GM19468 (cell line): ENCODE data around the gene MYH11.
A peak's percentile ranks its signal among the peaks of the same experiment; 100 is the strongest.

Source experiments
- ATAC-seq: cut with Tn5 transposase; IDR thresholded peaks from one replicate; pipeline ENCODE4 v1.9.1; 2021; ENCODE audit warnings: mild to moderate bottlenecking, moderate library complexity, moderate number of reproducible peaks; ENCODE audit not compliant: unreplicated experiment; ENCODE audit errors: extremely low read depth

MYH11 gene

GRCh38 chr16:15856901-15857698 is at the start of gene MYH11:
MYH11 (minus strand) TSS chr16:15857028; CDS start chr16:15838252, 18,776 bp downstream.
- no peak for ATAC-seq

DNA sequence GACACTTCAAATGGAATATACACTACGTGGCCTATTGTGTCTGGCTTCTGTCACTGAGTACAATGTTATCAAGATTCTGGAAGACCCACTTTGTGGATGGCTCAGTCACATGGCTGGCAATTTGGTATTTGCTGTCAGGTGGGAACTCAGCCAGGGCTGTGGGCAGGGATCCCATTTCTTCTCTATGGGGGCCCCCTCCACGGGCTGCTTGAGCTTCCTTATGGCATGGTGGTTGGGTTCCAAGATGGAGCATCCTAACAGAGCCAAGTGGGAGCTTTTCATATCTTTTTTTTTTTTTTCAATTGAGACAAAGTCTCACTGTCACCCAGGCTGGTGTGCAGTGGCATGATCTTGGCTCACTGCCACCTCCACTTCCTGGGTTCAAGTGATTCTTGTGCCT is 49.6 kb upstream of the MYH11 start:
- no peak for ATAC-seq

GRCh38 chr16:15903960-15904359 is 47.1 kb upstream of the MYH11 start:
- ATAC-seq: no peak

DNA sequence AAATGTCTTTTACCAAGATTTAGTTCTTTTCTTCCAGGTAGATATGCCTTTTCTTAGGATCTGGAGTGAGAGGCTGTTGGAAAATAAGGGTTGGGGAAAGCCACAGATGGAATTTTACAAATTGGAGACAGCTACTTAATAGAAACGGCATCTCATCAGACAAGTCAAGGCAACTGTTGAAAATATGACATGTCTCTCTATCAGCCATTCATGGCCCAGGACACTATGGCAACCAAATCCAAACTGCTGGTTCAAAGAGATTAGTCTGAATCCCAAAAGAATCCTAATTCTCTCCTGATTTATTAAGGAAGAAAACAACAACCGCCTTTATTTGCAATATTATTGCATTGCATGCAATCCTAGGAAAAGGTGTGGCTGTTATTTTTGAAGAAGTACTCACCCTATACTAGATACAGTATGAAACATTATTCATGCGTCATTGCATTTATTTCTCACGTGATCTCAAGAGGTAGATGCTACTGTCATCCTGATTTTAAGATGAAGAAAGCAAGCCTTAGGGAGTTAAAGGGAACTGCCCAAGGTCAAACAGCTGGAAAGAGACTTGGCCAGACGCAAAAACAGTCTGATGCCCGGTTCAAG is 44.2 kb upstream of the MYH11 start:
- ATAC-seq: no peak

GRCh38 chr16:15900357-15900756 is 43.5 kb upstream of the MYH11 start:
- ATAC-seq: no peak

DNA sequence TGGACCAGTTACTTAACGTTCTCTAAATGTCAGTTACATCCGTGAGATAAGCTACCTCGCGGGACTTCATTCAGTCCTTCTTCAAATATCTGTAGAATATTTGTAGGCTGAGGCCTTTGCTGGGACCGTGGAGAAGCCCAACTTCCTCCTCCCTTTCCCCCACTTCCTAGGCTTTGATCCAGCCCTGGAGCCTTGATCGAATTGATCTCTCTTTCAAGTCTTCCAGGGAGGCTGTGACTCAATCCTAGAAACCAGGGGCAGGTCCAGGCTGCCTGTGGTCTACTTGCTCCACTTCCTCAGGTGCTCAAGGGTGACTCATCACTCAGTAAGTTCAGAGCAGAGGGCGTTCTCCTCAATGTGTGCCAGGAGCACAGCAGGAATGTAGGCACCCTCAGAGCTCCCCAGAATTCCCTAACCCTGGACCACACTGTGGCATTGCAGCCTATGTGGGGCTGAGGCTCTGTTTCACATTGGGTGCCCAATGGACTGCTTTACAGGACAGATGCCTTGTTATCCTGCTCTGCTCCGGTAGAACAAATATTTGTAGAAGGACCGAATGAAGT is 42.8 kb upstream of the MYH11 start:
- ATAC-seq: no peak

- ATAC-seq: no peak
These were observed 41.8 kb upstream of the MYH11 start for GRCh38 chr16:15898654-15899053.

DNA sequence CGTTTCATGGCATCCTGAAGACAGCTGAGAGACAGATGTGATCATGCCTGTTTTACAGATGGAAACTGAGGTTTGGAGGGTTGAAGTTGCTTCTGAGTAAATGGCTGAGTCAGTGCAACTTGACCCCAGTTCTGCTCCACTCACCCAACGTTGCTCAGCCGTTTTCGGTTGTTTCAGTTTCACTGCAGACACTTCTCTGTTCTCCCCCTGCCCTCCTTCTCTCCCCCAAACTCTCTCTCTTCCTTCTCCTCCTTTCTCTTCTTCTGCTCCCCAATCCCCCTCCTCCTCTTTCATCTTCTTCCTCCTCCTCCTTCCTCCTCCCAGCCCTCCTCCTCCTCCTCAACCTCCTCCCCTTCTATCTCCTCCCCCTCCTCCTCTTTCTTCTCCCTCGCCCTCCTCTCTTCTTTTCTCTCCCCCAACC is 41.0 kb upstream of the MYH11 start:
- peak; percentile 46 for ATAC-seq

GRCh38 chr16:15897121-15897780 is 40.4 kb upstream of the MYH11 start:
- ATAC-seq: no peak

GRCh38 chr16:15894571-15895374 is 37.9 kb upstream of the MYH11 start:
- no peak for ATAC-seq

GRCh38 chr16:15891508-15891907 is 34.7 kb upstream of the MYH11 start:
- ATAC-seq: no peak

DNA sequence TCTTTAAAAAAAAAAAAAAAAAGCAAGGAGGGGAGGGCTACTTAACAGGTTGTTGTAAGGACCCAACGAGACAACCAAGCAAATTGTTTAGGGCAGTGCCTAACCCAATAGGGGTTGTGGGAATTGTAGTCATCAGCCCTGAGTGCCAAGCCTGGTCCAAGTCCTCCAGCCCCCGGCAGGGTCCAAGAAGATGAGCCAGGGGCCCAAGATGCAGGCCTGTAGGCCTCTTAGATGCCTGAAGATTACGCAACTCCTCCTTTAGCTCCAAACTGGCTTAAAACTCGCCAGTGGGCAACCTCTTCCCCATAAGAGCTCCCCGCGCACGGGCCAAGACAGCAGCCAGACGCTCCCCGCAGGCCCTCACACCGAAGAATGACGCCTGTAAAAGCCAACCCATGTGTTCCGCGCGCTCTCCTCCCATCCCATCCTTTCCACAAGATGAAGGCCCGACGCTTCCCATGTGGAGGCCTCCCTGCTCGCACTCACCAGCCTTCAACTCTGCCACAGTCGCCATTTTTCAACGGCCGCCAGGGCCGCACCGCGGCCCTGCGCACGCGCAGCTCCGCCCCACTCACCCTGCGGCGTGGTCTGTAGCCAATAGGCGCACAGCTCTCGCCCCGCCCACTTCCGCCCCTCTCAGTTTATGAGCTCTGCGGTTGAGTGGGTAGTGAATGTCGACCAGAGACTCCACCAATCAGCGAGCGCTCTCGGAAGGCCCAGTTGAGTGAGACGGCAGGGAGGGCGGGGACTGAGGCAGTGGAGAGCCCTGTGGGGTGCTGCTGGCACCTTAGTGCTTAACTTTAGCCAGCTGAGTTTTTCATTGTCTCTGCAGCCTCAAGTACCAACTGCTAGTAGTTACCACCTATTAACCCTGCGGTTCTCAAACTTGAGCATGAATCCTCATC is 31.5 kb upstream of the MYH11 start, which contains the start of gene CEP20:
Gene CEP20, minus strand, starts transcription at position 532 of the 905 bp plus-strand sequence. Its CDS starts 18 bp downstream, at position 514.
- ATAC-seq: peak; percentile 88

DNA sequence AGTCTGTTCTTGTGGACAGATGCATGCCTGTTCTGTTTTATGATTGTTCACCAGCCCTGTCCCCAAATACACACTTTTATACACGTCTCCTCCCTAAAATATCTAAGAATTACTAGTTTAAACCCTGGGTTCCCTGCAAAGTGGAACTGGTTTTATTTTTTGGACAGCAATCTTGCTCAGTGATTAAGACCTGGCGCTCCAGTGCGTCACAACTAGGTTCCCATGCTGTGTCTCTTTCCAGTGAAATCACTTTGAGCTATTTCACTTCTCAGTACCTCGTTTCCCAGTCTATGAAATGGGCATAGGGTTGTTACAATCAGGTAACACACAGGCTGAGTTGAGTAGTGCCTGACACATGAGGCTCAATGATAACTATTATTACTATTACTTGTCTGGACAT is 30.5 kb upstream of the MYH11 start:
- ATAC-seq: no peak

- no peak for ATAC-seq
These were observed 29.2 kb upstream of the MYH11 start for GRCh38 chr16:15886078-15886477.

GRCh38 chr16:15885560-15886001 is 28.8 kb upstream of the MYH11 start:
- no peak for ATAC-seq

DNA sequence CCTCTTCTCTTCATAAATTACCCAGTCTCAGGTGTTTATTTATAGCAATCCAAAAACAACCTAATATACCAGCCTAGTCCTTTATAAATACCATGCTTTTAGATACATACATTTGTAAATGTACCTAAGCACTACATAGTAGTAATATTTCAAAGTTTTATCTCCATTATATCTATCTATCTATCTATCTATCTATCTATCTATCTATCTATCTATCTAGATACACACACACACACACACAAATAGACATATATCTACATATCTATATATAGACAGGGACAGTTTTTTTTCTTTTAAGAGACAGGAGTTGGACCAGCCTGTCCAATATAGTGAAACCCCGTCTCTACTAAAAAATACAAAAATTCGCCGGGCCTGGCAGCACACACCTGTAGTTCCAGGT is 25.7 kb upstream of the MYH11 start:
- ATAC-seq: no peak

- ATAC-seq: no peak
These were observed 25.1 kb upstream of the MYH11 start for GRCh38 chr16:15881794-15882379.

GRCh38 chr16:15880434-15881308 is 23.8 kb upstream of the MYH11 start:
- no peak for ATAC-seq
